Endothelial cell of umbilical vein (primary cell): Measurements from ENCODE around the gene DIPK1A. TPM values are rescaled to one million over a fixed set of nuclear protein-coding genes. Genes with fewer than 3 reads are reported as not detected.

Source experiments
- BruUV-seq: library from RNA; stranded (reverse); fragments of 400-500 nt; replicated peaks from 2 replicates; lab custom pipeline; 2021; lab: Mats Ljungman, UMichigan
- CTCF ChIA-PET: fragments of 300-600, 350-600 bp; sonication (Branson Sonifier 250); formaldehyde crosslinking; loops from one replicate; lab custom pipeline; 2021; ENCODE audit warnings: antibody characterized with exemption, inconsistent platforms; lab: Charles Lee
- POLR2A ChIA-PET: fragments of 300-600, 350-600 bp; sonication (Branson Sonifier 250); formaldehyde crosslinking; loops from one replicate; lab custom pipeline; 2021; ENCODE audit warnings: antibody characterized with exemption, inconsistent platforms; lab: Charles Lee
- DNase-seq: peaks from one replicate; pipeline ENCODE4 v3.0.0-alpha.2; 2011; ENCODE audit warnings: low read depth, low spot score
- FAIRE-seq: peaks from 2 replicates; lab custom pipeline; 2011; peaks lifted over from hg19 to GRCh38; lab: Jason Lieb, UNC
- H2AFZ ChIP-seq: 2 replicates; pipeline ENCODE4 v1.6.0; 2012; ENCODE audit warnings: low read depth, low read length, control low read depth, inconsistent platforms
- H3K27ac ChIP-seq: 2 replicates; pipeline ENCODE4 v1.5.1; 2011; ENCODE audit warnings: low read depth, mild to moderate bottlenecking, control low read depth, low read length, moderate library complexity; ENCODE audit not compliant: insufficient read depth
- H3K27me3 ChIP-seq, 2 experiments: 2 replicates each; pipeline versions ENCODE4 v1.6.0 to v1.6.1; 2011; ENCODE audit warnings: low read length in 2 of 2, mixed read lengths in 1 of 2; ENCODE audit not compliant: control insufficient read depth in 2 of 2, insufficient read depth in 2 of 2
- H3K36me3 ChIP-seq, 2 experiments: 2 replicates in 1 of 2; 3 replicates in 1 of 2; pipeline ENCODE4 v1.5.1; 2011; ENCODE audit warnings: low read length in 2 of 2, mild to moderate bottlenecking in 1 of 2, moderate library complexity in 1 of 2; ENCODE audit not compliant: control insufficient read depth in 2 of 2, insufficient read depth in 2 of 2; ENCODE audit errors: extremely low read depth in 1 of 2
- H3K4me1 ChIP-seq: 3 replicates; pipeline ENCODE4 v1.5.1; 2011; ENCODE audit warnings: mild to moderate bottlenecking, low read length; ENCODE audit not compliant: control insufficient read depth, insufficient read depth; ENCODE audit errors: extremely low read depth
- H3K4me2 ChIP-seq: 2 replicates; pipeline ENCODE4 v1.6.1; 2011; ENCODE audit warnings: low read length, control low read depth, mixed read lengths; ENCODE audit not compliant: insufficient read depth
- H3K4me3 ChIP-seq, 3 experiments: fragments of 200-600 bp in 1 of 3; sonication (generic), shearing (Covaris generic) in 1 of 3; replicated peaks in 1 of 3; 2 replicates each; pipeline ENCODE4 v1.5.1; 2011 to 2016; ENCODE audit warnings: control low read depth in 3 of 3, low read length in 3 of 3, mild to moderate bottlenecking in 2 of 3, inconsistent platforms in 1 of 3, low read depth in 1 of 3, moderate library complexity in 1 of 3; ENCODE audit not compliant: insufficient read depth in 1 of 3
- H3K79me2 ChIP-seq: 2 replicates; pipeline ENCODE4 v1.6.0; 2012; ENCODE audit warnings: low read length, inconsistent platforms; ENCODE audit not compliant: control insufficient read depth, insufficient read depth
- H3K9ac ChIP-seq: replicated peaks from 2 replicates; pipeline ENCODE3; 2011; ENCODE audit warnings: low read length, control low read depth; ENCODE audit not compliant: insufficient read depth; ENCODE audit errors: extremely low read depth
- H3K9me1 ChIP-seq: replicated peaks from 3 replicates; pipeline ENCODE4 v1.6.0; 2011; ENCODE audit warnings: mild to moderate bottlenecking, low read length; ENCODE audit not compliant: control insufficient read depth, insufficient read depth; ENCODE audit errors: extremely low read depth
- H3K9me3 ChIP-seq: replicated peaks from 2 replicates; pipeline ENCODE4 v1.5.1; 2012; ENCODE audit warnings: low read length, inconsistent platforms; ENCODE audit not compliant: control insufficient read depth, insufficient read depth
- H4K20me1 ChIP-seq: replicated peaks from 2 replicates; pipeline ENCODE3; 2011; ENCODE audit warnings: mild to moderate bottlenecking, low read length; ENCODE audit not compliant: control insufficient read depth, insufficient read depth; ENCODE audit errors: extremely low read depth
- CTCF ChIP-seq, 2 donors: IDR thresholded peaks; 1 replicate in 1 of 2; 2 replicates in 1 of 2; pipeline ENCODE4 v1.5.1; 2011; ENCODE audit warnings: low read length in 2 of 2, mild to moderate bottlenecking in 2 of 2, moderate library complexity in 2 of 2, control low read depth in 1 of 2, inconsistent platforms in 1 of 2, low read depth in 1 of 2; ENCODE audit not compliant: insufficient read depth in 1 of 2; ENCODE audit errors: extremely low read depth in 1 of 2
- EZH2 ChIP-seq: IDR thresholded peaks from 2 replicates; pipeline ENCODE4 v1.6.1; 2012; ENCODE audit warnings: borderline replicate concordance, low read depth, mild to moderate bottlenecking, moderate library complexity, low read length, inconsistent platforms; ENCODE audit not compliant: severe bottlenecking
- FOS ChIP-seq: IDR thresholded peaks from 2 replicates; pipeline ENCODE4 v1.6.1; 2011; ENCODE audit warnings: mild to moderate bottlenecking, low read length, moderate library complexity, borderline replicate concordance; ENCODE audit not compliant: insufficient read depth
- GATA2 ChIP-seq: IDR thresholded peaks from 2 replicates; pipeline ENCODE4 v1.7.0; 2011; ENCODE audit warnings: low read depth, mild to moderate bottlenecking, moderate library complexity, mixed read lengths, low read length; ENCODE audit not compliant: insufficient read length, insufficient read depth
- JUN ChIP-seq: IDR thresholded peaks from 2 replicates; pipeline ENCODE4 v1.6.1; 2011; ENCODE audit warnings: borderline replicate concordance, low read depth; ENCODE audit not compliant: insufficient read length, insufficient read depth
- MAX ChIP-seq: IDR thresholded peaks from 2 replicates; pipeline ENCODE4 v1.6.1; 2011; ENCODE audit not compliant: insufficient read depth, insufficient read length
- MYC ChIP-seq: IDR thresholded peaks from one replicate; pipeline ENCODE4 v1.6.1; 2011; ENCODE audit warnings: mild to moderate bottlenecking, low read depth, low read length
- POLR2A ChIP-seq: IDR thresholded peaks from 2 replicates; pipeline ENCODE4 v1.6.1; 2012; ENCODE audit warnings: low read depth, mild to moderate bottlenecking, control low read depth, low read length
- POLR2AphosphoS5 ChIP-seq: IDR thresholded peaks from 2 replicates; pipeline ENCODE4 v1.6.1; 2012; ENCODE audit warnings: low read depth, mild to moderate bottlenecking, control low read depth, low read length, moderate library complexity; ENCODE audit not compliant: insufficient read depth
- dilution Hi-C: fragments of 300-500 bp; cut with MboI; formaldehyde crosslinking; loops from one replicate; pipeline ENCODE4 v1.15.0; 2019; ENCODE audit warnings: low sequenced_read_pairs; ENCODE audit not compliant: extremely low pct_ligation_motif_present
- intact Hi-C: fragments of 100-400 bp; cut with micrococcal nuclease; formaldehyde crosslinking; loops from one replicate; pipeline ENCODE4 v1.10.0; 2022
- polyA plus RNA-seq, 4 experiments: library from polyadenylated mRNA; depleted of rRNA in 3 of 4; stranded (reverse) in 3 of 4; unstranded in 1 of 4; fragments of >200 nt; gene quantifications; 2 replicates each; pipeline versions ENCODE4 v1.2.1 to v1.2.3, GENCODE V29; 2011 to 2012; ENCODE audit warnings: missing spikeins in 1 of 4
- total RNA-seq: library from RNA; stranded (reverse); gene quantifications from 2 replicates; pipeline ENCODE4 v1.2.3, GENCODE V29; 2021

Gene DIPK1A
- total and polyA plus RNA-seq, 2 donors (not counting 3 experiments of a cell fraction or from before 2014, with no cell fraction given), result 0.25 to 0.93 TPM

GRCh38 chr1:92884195-92884594, 77.1 kb downstream of the DIPK1A start:
- Histone ChIP-seq H3K36me3 (no peaks in the 10 kb centered on the region), H3K9ac (no peak overlapping the region), H3K27ac (no peak overlapping the region), H3K4me2 (no peak overlapping the region), H3K79me2 (no peaks in the 10 kb centered on the region), H3K4me3 (no peak overlapping the region), H3K9me1 (no peaks in the 10 kb centered on the region), H4K20me1 (no peaks in the 10 kb centered on the region), H3K4me1 (no peaks in the 10 kb centered on the region), H3K27me3 (no peaks in the 10 kb centered on the region), H3K9me3 (no peaks in the 10 kb centered on the region), H2AFZ (no peak overlapping the region)
- ChIA-PET POLR2A (no interaction called here), CTCF (interaction anchor here (0.6 to 1.6 kb wide), 4 partner anchors 10 to 313 kb away, joined by 3 to 4 read pairs (median 4); no protein-coding TSS in a partner anchor)
- FAIRE-seq, result no peak
- no peak for DNase-seq
- BruUV-seq, result no TSS peak
- intact Hi-C loops, result no loop called here
- dilution Hi-C loops, result no loop called here
- no peak for TF ChIP-seq EZH2
- no peak for TF ChIP-seq CTCF (IDR thresholded peaks at IDR 0.05; ENCODE audit: extremely low read depth in 1 of 2, insufficient read depth in 1 of 2, low read depth in 1 of 2, low read length in 2 of 2)
- no peak for TF ChIP-seq POLR2AphosphoS5
- no peak for TF ChIP-seq MAX
- TF ChIP-seq MYC, result no peak
- no peak for TF ChIP-seq FOS
- TF ChIP-seq GATA2, result no peak
- no peak for TF ChIP-seq JUN
- TF ChIP-seq POLR2A, result no peak
